Breast epithelium (tissue), 3 donors: ENCODE results near the gene CNTNAP1.

ENCODE experiments used
- POLR2A ChIP-seq: fragments of 450-650 bp; IDR thresholded peaks from one replicate; pipeline ENCODE4 v1.6.1; 2016; ENCODE audit warnings: antibody characterized with exemption, mild to moderate bottlenecking, moderate library complexity
- TF ChIP-seq, protein P1 (sequence below), 3 donors: fragments of 450-650 bp; IDR thresholded peaks; one replicate each; pipeline ENCODE4 v1.5.1; 2016 to 2017; ENCODE audit warnings: antibody characterized with exemption in 3 of 3, mild to moderate bottlenecking in 3 of 3, moderate library complexity in 3 of 3

DNA sequence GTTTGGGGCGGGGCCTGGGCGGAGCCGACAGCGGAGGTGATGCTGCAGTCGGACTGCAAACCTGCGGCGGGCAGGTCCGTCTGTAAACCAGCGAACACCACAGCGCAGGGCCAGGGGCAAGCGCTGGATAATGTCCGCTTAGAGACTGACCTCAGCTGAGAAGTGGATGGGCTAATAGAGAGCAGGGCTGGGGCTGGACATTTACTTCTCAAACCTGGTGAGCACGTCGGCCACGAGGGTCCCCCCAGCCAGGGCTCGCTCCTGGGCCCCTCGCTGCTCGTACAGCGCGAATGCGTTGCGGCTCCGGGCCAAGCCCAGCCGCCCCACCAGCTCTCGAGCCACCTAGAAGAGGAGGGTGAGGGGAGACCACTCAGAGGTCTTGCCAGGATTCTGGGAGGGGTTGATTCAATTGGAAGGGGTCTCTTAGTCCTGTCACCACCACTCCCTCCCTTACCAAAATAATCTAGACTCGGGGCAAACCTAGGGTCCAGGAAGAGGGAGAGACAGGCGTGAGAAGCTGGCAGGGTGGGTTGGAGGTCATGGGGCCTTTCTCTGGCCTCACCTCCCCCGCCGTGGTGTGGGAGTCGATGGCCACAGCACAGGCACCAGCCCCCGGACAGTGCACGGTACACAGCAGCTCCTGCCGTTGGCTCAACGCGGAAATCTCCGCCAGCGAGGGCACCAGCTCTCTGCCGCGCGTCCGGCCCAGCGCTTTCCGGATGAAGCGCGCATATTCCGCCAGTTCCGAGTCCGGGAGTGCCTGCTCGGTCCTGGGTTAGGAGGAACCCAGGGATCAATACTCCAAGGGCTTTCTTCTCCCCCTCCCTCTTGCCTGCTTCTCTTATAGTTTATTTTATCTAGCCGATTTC lies 11.3 kb upstream of the CNTNAP1 start:
- no peak for TF ChIP-seq POLR2A
- TF ChIP-seq, protein P1, sequence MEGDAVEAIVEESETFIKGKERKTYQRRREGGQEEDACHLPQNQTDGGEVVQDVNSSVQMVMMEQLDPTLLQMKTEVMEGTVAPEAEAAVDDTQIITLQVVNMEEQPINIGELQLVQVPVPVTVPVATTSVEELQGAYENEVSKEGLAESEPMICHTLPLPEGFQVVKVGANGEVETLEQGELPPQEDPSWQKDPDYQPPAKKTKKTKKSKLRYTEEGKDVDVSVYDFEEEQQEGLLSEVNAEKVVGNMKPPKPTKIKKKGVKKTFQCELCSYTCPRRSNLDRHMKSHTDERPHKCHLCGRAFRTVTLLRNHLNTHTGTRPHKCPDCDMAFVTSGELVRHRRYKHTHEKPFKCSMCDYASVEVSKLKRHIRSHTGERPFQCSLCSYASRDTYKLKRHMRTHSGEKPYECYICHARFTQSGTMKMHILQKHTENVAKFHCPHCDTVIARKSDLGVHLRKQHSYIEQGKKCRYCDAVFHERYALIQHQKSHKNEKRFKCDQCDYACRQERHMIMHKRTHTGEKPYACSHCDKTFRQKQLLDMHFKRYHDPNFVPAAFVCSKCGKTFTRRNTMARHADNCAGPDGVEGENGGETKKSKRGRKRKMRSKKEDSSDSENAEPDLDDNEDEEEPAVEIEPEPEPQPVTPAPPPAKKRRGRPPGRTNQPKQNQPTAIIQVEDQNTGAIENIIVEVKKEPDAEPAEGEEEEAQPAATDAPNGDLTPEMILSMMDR (IDR thresholded peaks at IDR 0.05): no peak
